NK-92 treated with Interleukin-12 subunit alpha and Interleukin-12 subunit beta, amount 100 ng/mL, for 24 hours (cell line): ENCODE results near the gene CAMK1G.

Source experiments
- DNase-seq: peaks from one replicate; lab custom pipeline; 2025; lab: John Stamatoyannopoulos, UW

The CAMK1G gene

DNA sequence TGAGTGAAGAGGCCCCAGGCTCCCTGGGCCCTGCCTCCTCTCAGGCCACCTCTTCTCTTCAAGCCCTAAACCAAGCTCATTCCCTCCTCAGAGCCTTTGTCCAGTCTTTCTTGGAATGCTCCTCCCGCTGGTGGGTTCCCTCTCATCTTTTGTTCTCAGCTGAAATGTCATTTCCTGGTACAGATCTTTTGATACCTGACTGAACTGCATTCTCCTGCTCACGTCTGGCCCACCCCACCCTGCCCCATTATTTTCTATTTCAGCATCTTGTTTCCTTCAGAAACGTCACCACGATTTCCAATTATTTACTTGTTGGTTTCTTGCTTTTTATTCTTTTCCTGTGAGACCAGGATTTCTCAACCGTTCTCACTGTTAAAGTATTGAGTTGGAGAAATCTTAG, 52.3 kb downstream of the CAMK1G start:
- DNase-seq: no peak

DNA sequence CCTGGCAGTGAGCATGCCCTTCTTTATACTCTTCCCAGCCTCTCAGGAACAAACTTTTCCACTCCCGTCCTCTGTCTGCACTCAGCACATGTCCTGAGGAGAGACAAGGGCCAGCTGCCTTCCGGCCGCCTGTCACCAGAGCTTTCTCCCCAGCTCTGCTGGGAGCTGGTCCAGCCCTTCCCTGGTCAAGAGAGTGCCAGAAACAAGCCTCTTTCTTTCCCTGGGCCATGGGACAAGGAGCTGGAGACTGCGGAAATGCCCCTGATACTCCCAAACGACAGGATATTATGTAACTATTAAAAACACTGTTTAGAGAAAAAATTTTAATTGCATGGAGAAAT, 58.3 kb downstream of the CAMK1G start:
- no peak for DNase-seq

DNA sequence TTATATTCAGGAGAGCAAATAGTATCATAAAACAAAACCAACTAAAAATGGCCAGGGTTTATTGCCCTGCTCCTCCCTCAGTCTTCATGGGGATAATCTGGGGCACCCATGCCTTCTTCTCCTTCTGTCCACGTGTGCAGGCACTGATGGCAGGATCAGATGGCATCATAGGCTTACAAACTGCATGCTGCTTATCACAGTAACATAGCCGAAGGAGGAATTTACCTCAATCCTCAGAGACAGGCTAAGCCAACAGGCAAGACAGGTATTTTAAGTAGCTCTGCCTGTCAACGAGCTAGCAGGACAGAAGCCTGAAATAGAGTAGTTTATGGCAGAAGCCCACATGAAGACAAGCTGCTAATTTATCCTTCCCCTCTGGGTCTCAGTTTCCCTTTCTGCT, 59.3 kb downstream of the CAMK1G start:
- DNase-seq: no peak

DNA sequence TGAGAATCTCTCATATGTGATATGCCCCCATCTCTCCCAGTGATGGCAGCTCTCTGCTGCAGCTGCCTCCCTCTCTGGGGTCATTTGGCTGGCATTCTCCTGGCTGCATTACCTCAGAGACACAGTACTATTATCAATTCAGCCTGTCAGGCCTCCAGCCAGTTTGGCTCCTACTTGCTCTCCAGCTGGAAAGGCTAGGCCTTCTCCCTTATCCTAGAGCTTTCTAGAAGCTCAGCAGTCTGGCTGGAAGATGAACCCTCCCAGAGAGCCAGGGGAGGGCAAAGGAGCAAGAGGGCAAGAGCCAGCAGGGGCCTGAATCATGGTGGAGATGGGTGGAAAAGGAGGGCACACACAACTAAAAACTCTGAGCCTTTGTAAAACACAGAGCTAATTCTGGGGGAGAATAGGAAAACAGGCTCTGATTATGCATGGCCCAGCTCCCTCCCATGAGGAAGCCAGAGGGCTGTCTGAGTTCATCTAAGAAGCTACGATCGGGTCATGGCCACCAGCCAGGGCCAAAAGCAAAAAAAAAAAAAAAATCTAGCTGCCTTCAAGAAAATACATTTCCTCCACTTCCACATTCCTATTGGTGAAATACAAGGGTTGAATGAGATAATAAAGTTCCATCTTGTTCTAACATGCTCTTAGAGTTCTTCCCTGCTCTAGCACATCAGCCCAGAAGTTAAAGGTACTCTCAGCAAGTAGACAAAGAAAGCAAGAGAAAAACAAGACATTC, 59.9 kb downstream of the CAMK1G start:
- DNase-seq: no peak

DNA sequence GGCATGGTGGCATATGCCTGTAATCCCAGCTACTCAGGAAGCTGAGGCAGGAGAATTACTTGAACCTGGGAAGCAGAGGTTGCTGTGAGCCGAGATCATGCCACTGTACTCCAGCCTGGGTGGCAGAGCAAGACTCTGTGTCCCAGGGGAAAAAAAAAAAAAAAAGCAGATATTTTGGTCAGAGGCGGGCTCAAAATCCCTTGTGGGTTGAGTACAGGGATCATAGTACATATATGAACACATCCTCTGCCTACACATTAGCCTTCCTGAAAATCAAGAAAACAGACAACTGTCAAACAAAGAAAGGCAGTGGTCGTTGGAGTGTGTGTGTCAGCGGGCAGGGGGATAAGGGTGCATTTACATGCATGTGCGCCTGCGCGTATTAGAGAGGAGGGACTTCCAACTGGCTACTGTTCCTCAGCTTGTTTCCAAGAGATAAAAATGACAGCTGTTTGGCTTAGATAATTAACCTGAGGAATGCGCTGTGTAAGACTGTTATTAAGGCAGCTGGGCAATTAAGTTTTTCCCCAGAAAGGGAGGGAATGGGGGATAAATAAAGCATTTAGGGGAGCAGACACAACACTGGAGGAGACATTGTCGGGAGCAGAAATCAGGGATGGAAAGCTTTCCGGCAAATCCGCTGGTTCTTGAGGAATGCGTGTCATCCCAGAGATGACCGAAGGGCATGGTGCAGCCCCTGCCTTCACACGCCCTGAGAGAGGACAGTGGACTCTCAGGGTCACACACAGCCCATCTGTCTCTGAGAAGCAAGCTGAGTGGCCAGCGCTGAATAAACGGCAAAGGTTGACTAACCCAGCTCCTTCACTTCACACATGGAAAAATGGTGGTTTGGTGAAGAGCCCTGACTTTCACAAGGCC, 62.3 kb downstream of the CAMK1G start:
- DNase-seq: no peak

DNA sequence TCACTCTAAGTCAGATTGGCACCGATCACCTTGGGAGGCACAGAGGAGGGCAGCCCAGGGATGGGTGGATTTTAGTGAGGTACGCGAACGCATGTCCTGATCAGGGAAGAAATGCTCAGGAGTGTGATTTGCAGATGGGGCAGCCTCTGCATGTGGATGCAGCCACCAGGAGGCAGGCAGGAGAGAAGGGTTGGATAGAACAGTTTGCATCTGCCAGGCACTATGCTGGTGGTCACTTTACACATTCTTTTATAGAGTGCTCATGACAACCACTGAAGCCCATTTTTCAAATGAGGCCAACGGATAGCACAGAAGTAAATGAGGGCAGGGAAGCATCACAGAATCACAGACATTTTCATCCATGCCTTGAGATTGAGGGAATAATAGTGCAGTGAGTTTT, 63.0 kb downstream of the CAMK1G start:
- no peak for DNase-seq

DNA sequence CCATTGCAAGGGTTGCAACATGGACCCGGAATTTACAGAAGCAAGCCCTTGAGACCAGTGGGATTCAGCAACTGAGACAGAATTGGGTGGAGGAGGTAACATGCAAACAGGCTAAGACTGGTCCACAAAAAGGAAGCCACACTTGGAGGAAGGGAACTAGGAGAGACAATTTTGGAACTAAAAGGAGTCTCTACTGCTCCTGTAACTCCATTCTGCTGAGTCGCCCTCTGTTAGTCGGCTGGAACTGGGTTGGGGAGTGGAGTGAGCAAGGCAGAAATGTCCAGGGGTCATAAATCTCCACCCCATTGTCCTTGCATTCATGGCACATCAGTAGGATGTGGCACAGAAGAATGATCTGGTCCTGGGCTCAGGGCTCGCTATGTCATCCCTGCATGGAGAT, 63.6 kb downstream of the CAMK1G start:
- DNase-seq: no peak

DNA sequence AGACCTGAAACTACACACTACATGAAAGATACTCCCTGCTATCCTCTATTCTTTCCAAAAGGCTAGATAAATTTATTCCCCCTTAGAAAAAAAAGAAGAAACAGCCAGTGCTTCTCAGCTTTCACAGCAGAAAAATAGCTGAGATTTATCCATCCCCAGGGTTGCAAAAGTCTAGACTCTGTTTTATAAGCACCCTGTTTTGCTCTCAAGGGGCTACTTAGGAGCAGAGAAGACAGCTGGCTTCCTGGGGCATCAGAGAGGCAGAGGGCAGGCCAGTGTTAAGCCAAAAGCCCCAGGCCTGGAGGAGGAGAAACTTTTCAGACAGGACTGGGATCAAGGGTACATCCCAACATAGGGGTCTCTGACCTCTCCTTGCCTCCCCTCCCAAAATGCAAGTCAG, 64.8 kb downstream of the CAMK1G start:
- DNase-seq: no peak

DNA sequence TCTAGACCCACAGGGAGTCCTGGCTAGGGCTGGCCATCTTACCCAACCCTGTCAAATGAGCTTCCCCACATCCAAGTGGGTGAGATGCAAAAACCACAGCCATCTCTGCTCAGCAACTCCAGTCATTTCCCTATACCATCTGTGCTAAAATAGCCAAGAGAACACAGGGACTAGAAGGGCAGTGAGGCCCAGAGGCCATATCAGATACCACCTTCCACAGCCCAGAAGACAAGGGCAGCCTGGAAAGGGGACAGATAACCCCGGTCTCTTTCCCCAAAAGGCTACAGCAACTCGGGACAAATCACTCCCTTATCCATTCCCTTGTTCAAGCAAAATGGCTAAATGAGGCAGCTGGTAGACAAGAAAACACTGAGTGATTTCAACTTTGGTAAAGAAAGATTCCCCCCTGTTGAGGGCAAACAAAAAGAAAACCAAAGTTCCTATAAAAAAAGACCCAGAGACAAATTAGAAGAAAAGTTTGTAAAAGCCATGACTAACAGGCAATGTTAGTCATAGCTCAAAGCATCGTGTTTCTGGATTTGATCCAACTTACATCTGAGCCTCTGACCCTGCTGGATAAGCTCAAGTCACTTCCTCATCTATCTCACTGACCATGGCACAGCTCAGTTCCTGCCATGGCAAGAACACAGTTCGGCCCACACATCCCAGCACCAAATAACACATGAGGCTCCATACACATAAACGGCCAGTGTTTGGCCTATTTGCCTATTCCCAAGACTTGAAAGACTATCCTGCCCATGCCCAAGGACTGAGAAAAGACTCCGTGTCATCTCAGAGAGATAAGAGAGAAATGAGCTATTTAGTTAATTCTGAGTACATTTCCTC, 65.6 kb downstream of the CAMK1G start:
- DNase-seq: no peak

DNA sequence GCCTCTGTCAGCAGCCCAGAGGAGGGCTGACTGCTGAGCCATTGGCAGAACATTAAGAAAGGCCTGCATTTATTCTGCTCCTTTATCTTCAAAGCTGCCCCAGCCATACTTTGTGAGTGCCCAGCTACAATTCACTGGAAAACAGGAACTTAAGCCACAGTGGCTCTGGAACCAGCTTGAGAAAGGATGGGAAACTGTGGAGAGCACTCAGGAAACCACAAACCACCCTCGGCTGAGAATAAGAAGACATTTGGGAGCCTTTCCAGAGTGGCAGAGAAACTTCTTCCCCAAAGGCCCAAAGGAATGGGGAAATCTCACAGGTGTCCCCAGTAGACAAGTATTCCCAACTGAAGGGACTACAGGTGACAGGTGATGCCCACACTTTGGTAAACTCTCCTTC, 66.9 kb downstream of the CAMK1G start:
- no peak for DNase-seq

DNA sequence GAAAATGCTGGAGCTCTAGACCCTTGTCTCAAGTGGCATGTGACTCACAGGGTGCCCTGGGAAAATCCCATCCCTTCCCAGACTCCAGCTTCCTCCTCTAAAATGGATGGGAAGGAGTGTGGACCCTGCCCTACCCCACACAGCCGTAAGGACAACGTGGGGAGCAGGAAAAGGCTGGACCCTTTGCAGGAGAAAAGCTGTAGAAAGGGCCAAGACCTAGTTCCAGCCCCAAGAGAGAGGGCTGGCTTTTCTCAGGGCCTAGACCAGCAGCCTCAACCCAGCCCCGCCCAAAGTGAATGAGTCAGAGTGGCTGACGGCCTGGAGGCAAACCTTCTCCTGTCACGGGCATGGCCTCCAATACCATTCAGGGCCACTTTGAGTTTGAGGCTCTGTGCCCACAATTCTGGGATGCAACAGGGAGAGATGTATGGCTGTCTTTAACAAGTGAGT, 67.6 kb downstream of the CAMK1G start:
- peak; percentile 61 for DNase-seq

DNA sequence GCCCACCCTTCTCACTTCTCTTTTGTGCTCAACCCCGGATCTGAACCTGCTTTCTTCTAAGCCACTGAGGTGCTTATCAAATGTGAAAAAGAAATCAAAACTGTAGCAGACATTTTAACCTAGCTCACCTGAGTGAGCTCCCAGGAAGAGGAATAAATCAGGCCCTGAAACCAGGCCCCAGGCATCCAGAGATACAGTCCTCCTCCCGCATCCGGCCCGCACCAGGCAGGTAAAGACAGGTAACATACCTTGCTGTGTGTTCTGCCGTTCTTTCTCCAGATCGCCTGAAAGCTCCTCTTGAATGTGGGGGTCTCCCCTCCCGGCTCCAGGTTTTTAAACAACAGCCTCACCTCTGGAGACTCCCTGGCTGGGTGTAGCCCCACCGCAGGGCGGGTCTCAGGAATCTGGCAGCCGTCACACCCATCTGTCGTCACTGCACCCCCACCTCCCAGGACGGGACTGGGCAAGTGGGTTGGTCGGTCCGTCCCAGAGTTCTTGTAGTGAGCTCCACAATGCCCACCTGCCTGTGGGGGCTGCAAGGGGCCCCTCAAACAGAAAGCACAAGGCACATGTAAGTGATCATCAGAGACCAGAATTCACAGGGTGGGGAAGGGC, 68.7 kb downstream of the CAMK1G start, which contains the start of gene LAMB3:
LAMB3 (minus strand) TSS at position 305 of the 615 bp plus-strand sequence. CDS start 1,481 bp downstream, outside the sequence.
- DNase-seq: no peak

DNA sequence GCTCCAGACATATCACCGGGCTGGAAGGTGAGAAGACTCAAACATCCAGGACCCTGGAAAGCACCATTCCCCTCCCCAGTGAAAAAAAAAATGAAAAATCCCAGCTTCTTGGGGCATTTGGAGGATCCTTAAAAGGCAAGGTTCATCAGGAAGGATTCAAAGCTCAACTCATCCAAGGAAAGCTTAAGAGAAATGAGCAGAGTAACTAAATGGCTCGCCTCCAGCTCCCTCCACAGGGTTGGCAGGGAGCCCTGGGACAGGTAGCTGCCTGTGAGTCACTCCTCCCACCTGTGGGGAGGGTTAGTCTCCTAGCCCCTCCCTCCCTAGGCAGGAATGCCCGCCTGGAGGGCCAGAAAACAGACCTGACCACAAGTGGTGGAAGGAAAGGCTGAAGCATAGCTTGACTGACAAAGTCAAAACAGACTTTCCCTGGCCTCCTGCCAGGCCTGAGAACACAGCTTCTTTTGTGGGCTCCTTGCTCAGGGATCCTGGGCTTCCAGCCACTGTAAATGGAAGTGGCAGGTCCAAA, 69.4 kb downstream of the CAMK1G start:
- DNase-seq: peak; percentile 18

DNA sequence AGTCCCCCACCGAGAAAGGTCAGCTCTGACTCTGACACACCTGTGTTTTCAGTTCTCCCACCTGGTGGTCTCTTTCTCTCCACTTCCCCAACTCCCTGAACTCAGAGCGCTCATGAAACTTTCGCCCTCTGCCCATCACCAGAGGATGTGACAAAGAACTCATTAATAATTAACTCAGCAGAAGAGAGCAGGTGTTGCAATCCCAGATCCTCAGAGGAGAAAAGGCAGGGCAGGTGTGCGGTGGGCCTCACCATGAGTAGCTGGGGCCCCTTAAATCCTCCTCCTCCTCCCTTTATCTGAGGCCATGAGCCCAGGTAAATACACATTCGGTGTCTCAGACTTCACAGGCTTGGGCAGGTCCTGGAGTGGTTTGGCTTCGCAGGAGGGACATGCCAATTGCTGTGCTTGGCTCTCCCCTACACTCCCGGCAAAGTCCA, 70.4 kb downstream of the CAMK1G start:
- DNase-seq: no peak

DNA sequence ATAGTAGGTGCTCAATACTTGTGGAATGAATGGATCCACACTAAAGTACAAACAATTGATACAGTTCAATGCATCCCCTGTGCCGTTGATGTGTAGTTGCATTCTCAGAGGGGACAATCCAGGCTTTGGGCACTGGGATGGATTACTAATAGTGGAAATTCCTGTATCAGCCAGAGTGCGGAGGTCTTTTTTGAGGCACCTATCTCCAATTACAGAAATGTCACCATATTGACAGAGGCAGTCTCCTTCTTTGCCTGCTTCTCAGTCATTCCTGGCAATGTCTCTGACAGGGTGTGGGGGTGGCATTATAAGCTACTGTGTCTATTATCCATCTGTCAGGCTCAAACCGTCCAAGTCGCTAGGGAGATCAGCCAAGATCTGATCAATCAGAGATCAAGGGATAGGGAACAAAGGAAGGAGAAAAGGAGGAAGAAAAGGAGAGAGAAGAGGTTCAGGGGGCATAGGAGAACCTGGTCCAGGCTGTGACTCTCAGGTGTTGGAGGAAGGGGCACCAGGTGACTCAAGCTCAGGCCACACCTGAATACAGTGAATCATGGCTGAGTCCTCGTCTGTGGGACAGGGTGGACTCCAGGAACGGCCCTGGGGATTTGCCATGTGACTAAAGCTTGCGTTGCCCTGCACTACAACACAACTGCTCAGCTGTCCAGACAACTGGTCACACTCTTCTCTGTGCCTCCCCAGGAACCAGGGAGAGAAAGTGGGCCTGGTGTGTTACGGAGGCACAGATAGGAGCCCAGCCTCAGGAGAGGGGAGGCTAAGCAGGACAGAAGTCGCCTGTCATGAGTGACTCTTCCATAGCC, 72.1 kb downstream of the CAMK1G start:
- no peak for DNase-seq

DNA sequence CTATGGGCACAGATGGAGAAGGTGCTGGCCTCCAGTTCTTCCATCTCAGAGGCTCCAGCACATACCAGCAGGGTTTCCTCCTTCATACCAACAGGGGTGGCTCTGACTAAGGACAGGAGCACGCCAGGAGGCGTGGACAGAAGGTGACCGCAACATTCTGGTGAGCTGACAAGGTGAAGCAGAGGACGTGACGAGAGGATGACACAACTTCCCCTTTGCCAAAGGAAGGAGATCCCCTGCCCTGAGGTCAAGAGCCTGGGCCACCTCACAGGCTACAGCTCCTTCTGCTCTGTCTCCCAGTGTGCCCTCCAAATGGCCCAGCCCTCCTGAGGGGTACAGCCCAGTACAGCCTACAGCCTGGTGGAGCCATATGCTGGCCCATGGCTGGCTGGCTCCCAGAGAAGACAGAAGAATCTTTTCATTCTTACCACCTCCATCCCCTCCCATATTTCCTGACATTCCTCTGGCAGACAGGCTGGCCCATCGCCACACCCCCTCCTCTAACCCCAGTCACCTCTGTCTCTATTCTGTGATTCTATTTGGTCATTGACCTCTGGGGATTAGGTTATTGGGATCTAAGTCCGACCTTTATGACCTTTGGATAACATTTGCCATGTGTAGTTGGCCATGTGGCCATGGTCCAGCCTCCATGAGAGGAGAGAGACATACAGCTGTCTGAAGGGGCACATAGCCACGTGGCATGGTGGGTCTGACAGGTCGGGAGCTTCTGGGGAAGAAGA, 73.8 kb downstream of the CAMK1G start:
- no peak for DNase-seq

DNA sequence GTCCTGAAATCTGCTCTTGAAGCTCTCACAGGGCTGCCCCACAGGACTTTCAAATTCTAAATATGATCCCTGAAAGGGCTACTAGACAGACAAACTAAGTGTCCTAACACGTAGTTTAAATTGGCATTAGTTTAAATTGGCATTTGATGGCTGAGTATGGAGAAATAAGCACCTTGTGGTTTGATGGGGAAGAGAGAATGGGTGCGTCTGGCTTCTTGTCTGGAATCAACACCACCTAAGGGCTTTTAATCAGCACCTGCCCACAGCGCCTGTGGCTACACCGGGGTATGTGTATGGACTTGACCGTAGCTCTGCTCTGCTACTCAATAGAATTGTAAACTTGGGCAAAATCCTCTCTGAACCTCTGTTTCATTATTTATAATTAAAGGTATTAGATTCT, 74.4 kb downstream of the CAMK1G start:
- no peak for DNase-seq

DNA sequence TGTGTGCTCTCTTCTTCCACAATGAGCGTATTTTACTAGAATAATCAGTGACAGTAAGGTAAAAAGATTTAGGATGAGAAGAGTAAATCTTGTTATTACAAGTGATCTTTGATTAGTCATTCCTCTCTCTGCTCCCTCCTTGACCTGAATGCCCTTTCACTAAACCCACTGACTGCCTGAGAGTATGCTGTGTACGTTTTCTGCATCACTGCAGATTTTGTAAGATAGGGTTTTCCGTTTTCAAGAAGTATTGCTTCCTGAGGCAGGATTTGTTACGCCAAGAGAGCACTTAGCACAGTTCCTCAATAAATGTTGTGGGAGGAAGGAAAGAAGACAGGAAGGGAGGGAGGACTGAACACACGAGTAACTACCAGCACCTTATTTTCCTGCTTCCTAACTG, 76.4 kb downstream of the CAMK1G start:
- DNase-seq: no peak

DNA sequence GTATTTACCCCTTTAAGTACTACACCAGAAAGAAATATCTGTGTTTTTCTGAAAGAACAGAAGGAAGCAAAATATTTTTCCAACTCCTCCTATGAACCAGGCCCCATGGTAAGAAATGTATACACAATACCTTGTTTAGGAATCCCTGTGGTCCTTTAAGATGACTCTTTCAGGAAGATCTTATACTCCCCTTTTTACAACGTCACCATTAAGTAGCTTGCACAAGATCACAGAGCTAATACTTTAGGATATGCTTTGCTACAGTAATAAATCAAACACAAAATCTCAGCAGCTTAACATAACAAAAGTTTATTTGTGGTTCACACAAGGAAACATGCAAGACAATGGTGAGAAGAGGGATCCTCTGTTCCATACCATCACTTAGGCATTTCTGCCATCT, 77.6 kb downstream of the CAMK1G start:
- DNase-seq: no peak

DNA sequence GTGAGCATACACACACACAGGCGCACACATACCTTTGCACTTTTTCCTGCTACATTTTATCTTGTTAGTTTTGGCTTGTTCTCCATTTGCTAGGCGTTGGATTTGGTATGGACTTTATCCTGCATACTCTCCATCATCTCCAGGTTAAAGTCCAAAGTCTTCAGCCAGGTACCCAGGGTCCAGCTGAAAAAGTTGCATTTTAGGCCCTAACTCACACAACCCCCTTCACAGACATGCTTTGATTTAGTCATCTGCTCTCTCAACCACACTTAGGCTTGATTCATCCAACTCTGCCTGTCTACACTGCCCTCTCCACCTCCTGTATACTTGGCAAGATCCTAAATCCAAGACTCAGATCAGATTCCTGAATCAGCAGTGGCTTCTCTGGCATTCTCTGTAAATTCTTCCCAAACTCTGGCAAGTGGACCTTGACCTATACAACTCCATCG, 79.4 kb downstream of the CAMK1G start:
- no peak for DNase-seq
